ENCODE data around the gene UBE2E2.

The UBE2E2 gene

GRCh38 chr3:23198801-23199200 is 4.3 kb upstream of the UBE2E2 start:
- no peak for DNase-seq

- DNase-seq, result no peak
Measured at GRCh38 chr3:23199649-23200048, 3.5 kb upstream of the UBE2E2 start.

- DNase-seq, result no peak
Measured at GRCh38 chr3:23201154-23201838, 1.8 kb upstream of the UBE2E2 start.

GRCh38 chr3:23202203-23202920 is 765 bp upstream of the UBE2E2 start:
- peak; percentile 20 for DNase-seq

GRCh38 chr3:23203708-23204330 is 692 bp downstream of the UBE2E2 start:
- DNase-seq, result peak; percentile 14

GRCh38 chr3:23206366-23206765 is 3.2 kb downstream of the UBE2E2 start:
- no peak for DNase-seq

- no peak for DNase-seq
Measured at GRCh38 chr3:23209103-23209502, 6.0 kb downstream of the UBE2E2 start.

GRCh38 chr3:23209747-23210487 is 6.8 kb downstream of the UBE2E2 start:
- no peak for DNase-seq

GRCh38 chr3:23213813-23214212 is 10.7 kb downstream of the UBE2E2 start:
- no peak for DNase-seq

GRCh38 chr3:23217872-23218554 is 14.9 kb downstream of the UBE2E2 start:
- DNase-seq, result no peak

- DNase-seq, result peak; percentile 26
Measured at GRCh38 chr3:23219117-23219516, 16.0 kb downstream of the UBE2E2 start.

GRCh38 chr3:23219552-23219951 is 16.4 kb downstream of the UBE2E2 start:
- DNase-seq, result no peak

- no peak for DNase-seq
Measured at GRCh38 chr3:23221136-23221535, 18.0 kb downstream of the UBE2E2 start.

- no peak for DNase-seq
Measured at GRCh38 chr3:23232016-23232415, 28.9 kb downstream of the UBE2E2 start.

- no peak for DNase-seq
Measured at GRCh38 chr3:23232854-23233253, 29.7 kb downstream of the UBE2E2 start.

- DNase-seq, result no peak
Measured at GRCh38 chr3:23235264-23235663, 32.1 kb downstream of the UBE2E2 start.

- DNase-seq, result no peak
Measured at GRCh38 chr3:23236890-23237289, 33.8 kb downstream of the UBE2E2 start.

- DNase-seq, result no peak
Measured at GRCh38 chr3:23238156-23238555, 35.0 kb downstream of the UBE2E2 start.

- no peak for DNase-seq
Measured at GRCh38 chr3:23238578-23238977, 35.5 kb downstream of the UBE2E2 start.

- DNase-seq, result no peak
Measured at GRCh38 chr3:23239211-23240068, 36.3 kb downstream of the UBE2E2 start.

- DNase-seq, result no peak
Measured at GRCh38 chr3:23240171-23240785, 37.2 kb downstream of the UBE2E2 start.

Data from fibroblast of skin of right quadriceps (primary cell).